DND-41 (cell line): Measurements from ENCODE around the gene SMYD1.

Source experiments
- CTCF ChIP-seq: IDR thresholded peaks from 2 replicates; pipeline ENCODE4 v1.5.1; 2012; ENCODE audit warnings: borderline replicate concordance, low read length, moderate library complexity, mild to moderate bottlenecking; ENCODE audit not compliant: poor library complexity, severe bottlenecking; ENCODE audit errors: extremely low read depth
- EZH2 ChIP-seq: IDR thresholded peaks from 3 replicates; pipeline ENCODE4 v1.6.1; 2012; ENCODE audit warnings: borderline replicate concordance, low read depth, mild to moderate bottlenecking, moderate library complexity, low read length, inconsistent platforms; ENCODE audit not compliant: severe bottlenecking

GRCh38 chr2:88139203-88139702 lies 71.6 kb downstream of the SMYD1 start:
- TF ChIP-seq CTCF (no peak), EZH2 (no peak)
